Bronchial epithelial cell (primary cell): ENCODE measurements around the gene IL17C. TPM values are rescaled to one million over a fixed set of nuclear protein-coding genes. Genes with fewer than 3 reads are reported as not detected.

Experiments used
- DNase-seq: peaks from one replicate; pipeline ENCODE4 v3.0.0-alpha.2; 2010; ENCODE audit warnings: low read depth
- FAIRE-seq: peaks from 2 replicates; lab custom pipeline; 2011; peaks lifted over from hg19 to GRCh38; lab: Jason Lieb, UNC
- H3K27me3 ChIP-seq: 2 replicates; pipeline ENCODE4 v1.5.1; 2011; ENCODE audit warnings: low read length; ENCODE audit not compliant: control insufficient read depth, insufficient read depth
- H3K36me3 ChIP-seq: 2 replicates; pipeline ENCODE4 v1.5.1; 2011; ENCODE audit warnings: low read length; ENCODE audit not compliant: control insufficient read depth, insufficient read depth
- H3K4me3 ChIP-seq: 2 replicates; pipeline ENCODE4 v1.5.1; 2011; ENCODE audit warnings: mild to moderate bottlenecking, low read depth, low read length, control low read depth
- total RNA-seq: library from RNA; depleted of rRNA; stranded (reverse); fragments of >200 nt; gene quantifications from 2 replicates; pipeline ENCODE4 v1.2.1, GENCODE V29; 2014
- TF ChIP-seq, protein P1 (sequence below): IDR thresholded peaks from 2 replicates; pipeline ENCODE4 v1.5.1; 2011; ENCODE audit warnings: mild to moderate bottlenecking, moderate library complexity, low read length, control low read depth, inconsistent platforms; ENCODE audit not compliant: insufficient read depth, severe bottlenecking

Gene IL17C
- total RNA-seq, 1 donor from 2014 or later: under 0.01 TPM

DNA sequence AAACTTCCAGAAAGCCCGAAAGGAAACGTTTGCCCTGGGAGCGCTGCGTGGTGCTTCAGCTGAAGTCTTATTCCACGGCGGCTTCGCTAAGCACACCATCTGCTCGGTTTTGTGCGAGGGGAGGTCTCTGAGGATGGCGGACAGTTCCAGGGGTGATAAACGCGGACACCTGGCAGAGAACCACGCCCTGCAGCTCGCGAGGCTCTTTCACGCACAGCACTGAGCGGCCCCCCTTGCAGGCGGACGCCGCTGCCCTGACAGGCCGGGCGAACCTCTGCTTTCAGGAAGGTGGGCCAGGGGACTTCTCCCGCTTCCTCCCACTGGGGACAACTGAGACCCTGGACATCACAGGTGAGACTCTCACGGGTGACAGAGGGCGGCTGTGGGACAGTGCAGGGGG, 20.8 kb downstream of the IL17C start:
- Histone ChIP-seq H3K27me3 (no peaks in the 10 kb centered on the region), H3K4me3 (no peak overlapping the region), H3K36me3 (peaks cover 10% of the 10 kb centered on the region)
- TF ChIP-seq, protein P1, sequence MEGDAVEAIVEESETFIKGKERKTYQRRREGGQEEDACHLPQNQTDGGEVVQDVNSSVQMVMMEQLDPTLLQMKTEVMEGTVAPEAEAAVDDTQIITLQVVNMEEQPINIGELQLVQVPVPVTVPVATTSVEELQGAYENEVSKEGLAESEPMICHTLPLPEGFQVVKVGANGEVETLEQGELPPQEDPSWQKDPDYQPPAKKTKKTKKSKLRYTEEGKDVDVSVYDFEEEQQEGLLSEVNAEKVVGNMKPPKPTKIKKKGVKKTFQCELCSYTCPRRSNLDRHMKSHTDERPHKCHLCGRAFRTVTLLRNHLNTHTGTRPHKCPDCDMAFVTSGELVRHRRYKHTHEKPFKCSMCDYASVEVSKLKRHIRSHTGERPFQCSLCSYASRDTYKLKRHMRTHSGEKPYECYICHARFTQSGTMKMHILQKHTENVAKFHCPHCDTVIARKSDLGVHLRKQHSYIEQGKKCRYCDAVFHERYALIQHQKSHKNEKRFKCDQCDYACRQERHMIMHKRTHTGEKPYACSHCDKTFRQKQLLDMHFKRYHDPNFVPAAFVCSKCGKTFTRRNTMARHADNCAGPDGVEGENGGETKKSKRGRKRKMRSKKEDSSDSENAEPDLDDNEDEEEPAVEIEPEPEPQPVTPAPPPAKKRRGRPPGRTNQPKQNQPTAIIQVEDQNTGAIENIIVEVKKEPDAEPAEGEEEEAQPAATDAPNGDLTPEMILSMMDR: no peak
- DNase-seq (no peak), FAIRE-seq (no peak)

- no peak for FAIRE-seq
Observed at GRCh38 chr16:88661468-88661867, 23.1 kb downstream of the IL17C start.

DNA sequence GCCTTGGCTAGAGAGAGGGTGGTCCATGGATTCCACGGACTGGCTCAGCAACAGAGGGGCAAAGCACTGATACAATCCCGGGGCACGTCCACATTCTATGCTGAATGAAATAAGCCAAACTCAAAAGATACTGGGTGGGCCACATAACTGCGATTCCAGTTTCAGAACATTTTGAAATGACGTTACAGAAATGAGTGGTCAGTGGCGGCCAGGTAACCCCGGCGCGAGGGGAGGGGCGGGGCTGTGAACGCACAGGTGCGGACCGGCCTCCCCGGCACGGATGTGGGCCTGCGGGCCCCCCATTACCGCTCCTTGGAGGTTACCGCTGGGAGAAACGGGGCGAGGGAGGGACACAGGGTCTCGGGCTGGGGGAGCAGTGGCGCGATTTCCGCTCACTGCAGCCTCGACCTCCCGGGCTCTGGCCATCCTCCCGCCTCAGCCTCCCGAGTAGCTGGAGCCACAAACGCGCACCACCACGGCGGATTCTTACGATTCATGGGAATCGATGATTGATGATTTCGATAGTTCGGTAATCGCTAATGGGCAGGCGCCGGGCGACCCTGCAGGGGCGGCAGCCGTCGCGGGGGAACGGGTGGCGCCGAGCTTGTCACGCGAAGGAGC, 24.0 kb downstream of the IL17C start:
- H3K36me3 ChIP-seq: no peaks in the 10 kb centered on the region
- TF ChIP-seq, protein P1: no peak
- peak overlapping the region; percentile 98 for H3K4me3 ChIP-seq
- FAIRE-seq (no peak), DNase-seq (no peak)
- no peaks in the 10 kb centered on the region for H3K27me3 ChIP-seq

More at GRCh38 chr16:88661468-88661867, 23.1 kb downstream of the IL17C start:
- Histone ChIP-seq H3K36me3 (peaks cover 4% of the 10 kb centered on the region), H3K4me3 (no peak overlapping the region), H3K27me3 (no peaks in the 10 kb centered on the region)
- DNase-seq: no peak
- TF ChIP-seq, protein P1: no peak

- TF ChIP-seq, protein P1: no peak
- DNase-seq (peak; percentile 92), FAIRE-seq (no peak)
- no peaks in the 10 kb centered on the region for H3K36me3 ChIP-seq
- no peaks in the 10 kb centered on the region for H3K27me3 ChIP-seq
- H3K4me3 ChIP-seq: peak within 1 kb of the TSS; percentile 98
Observed at GRCh38 chr16:88662843-88663606, 24.7 kb downstream of the IL17C start, which contains the start of gene MVD. TSS of gene MVD (minus strand) at chr16:88663091. CDS start at chr16:88663080, 11 bp downstream.

- Histone ChIP-seq H3K4me3 (no peak overlapping the region), H3K27me3 (no peaks in the 10 kb centered on the region), H3K36me3 (no peaks in the 10 kb centered on the region)
- TF ChIP-seq, protein P1: no peak
- FAIRE-seq (no peak), DNase-seq (no peak)
Observed at GRCh38 chr16:88665148-88665547, 26.8 kb downstream of the IL17C start.
